ENCODE results near the gene RTF2.
"Not testable (repeated sequence)": the region's sequence is repeated elsewhere in the genome, so short reads cannot be mapped to it uniquely, and the experiment has no call there.

The RTF2 gene

GRCh38 chr20:56483970-56484369 is 15.5 kb downstream of the RTF2 start:
- DNase-seq (ENCODE audit: low read depth in 2 of 3, low spot score in 1 of 3) = no peak

GRCh38 chr20:56487216-56487615 is 18.8 kb downstream of the RTF2 start:
- no peak for DNase-seq (ENCODE audit: low read depth in 2 of 3, low spot score in 1 of 3)

GRCh38 chr20:56488566-56488965 is 20.1 kb downstream of the RTF2 start:
- no peak for DNase-seq (ENCODE audit: low read depth in 2 of 3, low spot score in 1 of 3)

DNA sequence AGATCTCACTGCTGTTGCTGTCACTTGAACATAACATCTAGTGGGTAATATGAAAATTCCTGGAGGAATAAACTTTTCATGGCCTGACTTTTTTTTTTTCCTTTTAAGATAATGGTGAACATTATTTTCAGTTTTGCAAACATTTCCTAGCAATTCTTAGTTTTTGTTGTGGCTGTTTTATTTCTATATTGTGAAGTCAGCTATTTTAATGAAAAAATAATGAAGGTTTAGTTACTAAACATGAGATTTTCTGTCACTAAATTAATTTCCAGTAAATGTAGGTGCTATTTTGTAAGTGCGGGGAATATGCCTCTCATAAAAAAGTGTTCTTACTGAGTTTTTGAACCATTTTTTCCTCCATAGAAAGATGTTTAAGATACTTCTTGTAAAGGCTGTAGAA is 32.7 kb downstream of the RTF2 start:
- DNase-seq (ENCODE audit: low read depth in 2 of 3, low spot score in 1 of 3) = no peak

- DNase-seq (ENCODE audit: low read depth in 2 of 3, low spot score in 1 of 3) = no peak
These were observed 35.5 kb downstream of the RTF2 start for GRCh38 chr20:56503916-56504315.

GRCh38 chr20:56504373-56505005 is 36.1 kb downstream of the RTF2 start:
- DNase-seq (ENCODE audit: low read depth in 2 of 3, low spot score in 1 of 3) = peak in 2 of 3 donors; percentile 5 to 10

GRCh38 chr20:56506103-56506502 is 37.7 kb downstream of the RTF2 start:
- DNase-seq (ENCODE audit: low read depth in 2 of 3, low spot score in 1 of 3) = no peak

- DNase-seq (ENCODE audit: low read depth in 2 of 3, low spot score in 1 of 3) = no peak
These were observed 43.5 kb downstream of the RTF2 start for GRCh38 chr20:56511926-56512325.

GRCh38 chr20:56513161-56514150 is 45.0 kb downstream of the RTF2 start:
- no peak for DNase-seq (ENCODE audit: low read depth in 2 of 3, low spot score in 1 of 3)

- no peak for DNase-seq (ENCODE audit: low read depth in 2 of 3, low spot score in 1 of 3)
These were observed 48.2 kb downstream of the RTF2 start for GRCh38 chr20:56516631-56517030.

DNA sequence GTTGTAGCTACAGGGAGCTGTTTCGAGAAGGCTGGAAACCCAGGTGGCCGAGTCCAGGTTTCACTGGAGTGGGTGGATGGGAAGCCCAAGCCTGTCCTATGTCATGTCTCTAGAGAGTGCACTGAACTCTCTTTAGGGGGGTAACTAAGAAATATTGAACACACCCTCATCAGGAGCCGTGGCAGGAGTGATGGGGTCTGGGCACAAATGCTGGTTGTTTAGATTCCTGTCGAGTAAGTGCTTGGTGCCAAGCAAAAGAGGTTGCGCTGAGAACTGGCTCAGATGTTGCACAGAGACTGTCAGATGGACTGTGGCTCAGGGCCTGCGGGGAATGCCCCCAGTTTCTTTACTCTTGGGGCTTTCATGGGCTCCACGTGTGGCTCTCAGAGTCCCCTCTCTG is 48.8 kb downstream of the RTF2 start:
- DNase-seq (ENCODE audit: low read depth in 2 of 3, low spot score in 1 of 3) = no peak

- no peak for DNase-seq (ENCODE audit: low read depth in 2 of 3, low spot score in 1 of 3)
These were observed 49.2 kb downstream of the RTF2 start for GRCh38 chr20:56517641-56518040.

DNA sequence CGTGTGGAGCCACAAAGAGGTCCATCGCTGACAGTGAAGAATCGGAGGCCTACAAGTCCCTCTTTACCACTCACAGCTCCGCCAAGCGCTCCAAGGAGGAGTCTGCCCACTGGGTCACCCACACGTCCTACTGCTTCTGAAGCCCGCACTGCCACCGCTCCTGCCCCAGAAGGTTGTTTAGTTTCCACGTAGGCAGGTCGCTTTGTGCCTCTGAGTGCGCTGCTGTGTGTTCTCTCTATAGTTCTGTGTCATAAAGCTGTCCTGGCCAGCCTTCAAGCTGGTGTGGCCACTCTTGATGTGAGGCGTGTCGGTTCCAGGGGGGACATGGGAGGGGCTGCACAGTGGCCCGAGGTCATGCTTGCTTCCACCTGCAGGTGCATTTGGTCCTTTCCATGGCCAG is 49.7 kb downstream of the RTF2 start:
- DNase-seq (ENCODE audit: low read depth in 2 of 3, low spot score in 1 of 3) = no peak

DNA sequence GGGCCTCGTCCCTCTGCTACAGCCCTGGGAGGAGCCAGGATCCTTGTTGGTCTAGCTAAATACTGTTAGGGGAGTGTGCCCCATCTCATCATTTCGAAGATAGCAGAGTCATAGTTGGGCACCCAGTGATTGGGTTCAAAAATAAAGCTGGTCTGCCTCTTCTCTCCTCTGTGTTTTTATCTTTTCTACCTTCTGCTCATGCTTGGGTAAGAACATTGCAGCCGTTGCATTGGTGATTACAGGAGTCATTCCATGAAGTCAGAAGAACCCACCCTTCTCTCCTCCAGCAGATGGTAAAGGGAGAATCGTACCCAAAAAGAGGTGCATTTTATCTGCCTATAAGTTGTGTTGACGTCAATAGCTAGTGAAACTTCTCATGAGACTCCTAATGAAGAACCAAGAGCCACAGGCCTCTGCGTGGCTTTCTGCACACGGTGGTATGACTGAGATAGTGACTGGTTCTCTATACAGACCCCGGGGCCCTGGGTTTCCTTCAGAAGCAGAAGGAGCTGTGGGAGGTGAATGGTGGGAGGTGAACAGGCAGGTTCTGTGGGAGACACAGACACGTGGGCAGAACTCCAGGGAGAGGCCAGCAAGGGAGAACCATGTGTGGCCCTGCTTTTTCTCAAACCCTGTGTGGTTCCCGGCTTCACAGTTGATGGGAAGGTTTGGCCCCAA is 50.4 kb downstream of the RTF2 start:
- DNase-seq (ENCODE audit: low read depth in 2 of 3, low spot score in 1 of 3) = no peak

DNA sequence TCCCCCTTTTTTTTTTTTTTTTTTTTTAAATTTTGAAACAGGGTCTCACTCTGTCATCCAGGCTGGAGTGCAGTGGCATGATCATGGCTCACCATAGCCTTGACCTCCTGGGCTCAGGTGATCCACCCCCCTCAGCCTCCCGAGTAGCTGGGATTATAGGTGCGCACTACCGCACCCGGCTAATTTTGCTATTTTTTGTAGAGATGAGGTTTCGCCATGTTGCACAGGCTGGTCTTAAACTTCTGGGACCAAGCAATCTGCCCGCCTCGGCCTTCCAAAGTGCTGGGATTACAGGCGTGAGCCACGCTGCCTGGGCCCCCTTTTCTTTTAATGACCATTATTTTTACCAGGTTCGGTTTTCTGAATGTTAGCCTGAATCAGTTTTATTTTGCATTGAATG is 51.1 kb downstream of the RTF2 start:
- no peak for DNase-seq (ENCODE audit: low read depth in 2 of 3, low spot score in 1 of 3)

DNA sequence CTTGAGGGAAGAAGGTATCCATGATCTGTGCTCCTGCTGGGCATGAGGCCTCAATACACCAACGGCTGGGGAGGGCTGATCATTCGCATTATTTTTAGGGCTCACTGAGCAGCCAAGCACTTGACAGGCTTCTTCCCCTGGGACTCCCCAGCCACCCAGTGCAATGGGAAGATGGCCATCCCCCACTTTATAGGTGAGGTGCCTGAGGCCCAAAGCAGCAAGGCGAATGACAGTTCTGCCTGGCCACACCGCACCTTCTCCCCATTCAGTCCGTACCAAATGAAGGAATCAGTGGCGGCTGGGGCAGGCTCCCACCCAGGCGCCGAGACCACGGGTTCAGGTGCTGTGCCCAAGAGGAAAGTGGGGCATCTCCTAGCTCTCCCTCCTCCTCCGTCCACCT is 51.8 kb downstream of the RTF2 start:
- no peak for DNase-seq (ENCODE audit: low read depth in 2 of 3, low spot score in 1 of 3)

DNA sequence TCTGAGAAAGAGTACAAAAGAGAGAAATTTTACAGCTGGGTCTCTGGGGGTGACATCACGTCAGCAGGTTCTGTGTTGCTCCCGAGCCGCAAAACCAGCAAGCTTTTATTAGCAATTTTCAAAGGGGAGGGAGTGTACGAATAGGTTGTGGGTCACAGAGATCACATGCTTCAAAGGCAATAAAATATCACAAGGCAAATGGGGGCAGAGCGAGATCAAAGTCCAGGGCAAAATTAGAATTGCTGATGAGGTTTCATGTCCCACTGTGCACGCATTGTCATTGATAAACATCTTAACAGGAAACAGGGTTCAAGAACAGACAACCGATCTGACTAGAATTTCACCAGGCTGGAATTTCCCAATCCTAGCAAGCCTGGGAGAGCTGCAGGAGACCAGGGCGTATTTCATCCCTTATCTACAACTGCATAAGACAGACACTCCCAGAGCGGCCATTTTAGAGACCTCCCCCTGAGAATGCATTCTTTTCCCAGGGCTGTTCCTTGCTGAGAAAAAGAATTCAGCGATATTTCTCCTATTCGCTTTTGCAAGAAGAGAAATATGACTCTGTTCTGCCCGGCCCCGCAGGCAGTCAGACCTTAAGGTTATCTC is 52.4 kb downstream of the RTF2 start:
- DNase-seq (ENCODE audit: low read depth in 2 of 3, low spot score in 1 of 3) = not testable (repeated sequence)

DNA sequence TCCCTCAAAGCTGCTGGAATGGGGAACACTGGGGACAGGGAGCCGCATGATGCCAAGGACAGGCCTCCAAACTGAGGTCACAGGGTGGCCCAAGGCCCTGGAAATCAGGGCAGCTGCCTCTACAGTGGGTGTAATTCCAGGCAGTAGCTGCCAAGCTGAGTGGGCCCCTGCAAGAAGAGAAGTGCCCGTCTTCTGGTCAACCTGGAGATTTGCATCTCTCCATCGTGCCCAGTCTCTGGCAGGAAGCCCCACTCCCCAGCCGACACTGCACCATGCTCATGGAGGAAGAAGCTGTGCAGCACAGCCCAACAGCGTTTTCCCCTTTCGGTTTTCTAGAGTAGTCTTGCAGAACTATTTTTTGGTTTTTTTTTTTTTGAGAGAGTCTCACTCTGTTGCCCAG is 53.9 kb downstream of the RTF2 start:
- no peak for DNase-seq (ENCODE audit: low read depth in 2 of 3, low spot score in 1 of 3)

GRCh38 chr20:56524444-56524843 is 56.0 kb downstream of the RTF2 start, which contains the start of gene FAM209A:
Gene FAM209A, plus strand, starts transcription at chr20:56524744. Its CDS starts 65 bp downstream, at chr20:56524809.
- DNase-seq (ENCODE audit: low read depth in 2 of 3, low spot score in 1 of 3) = not testable (repeated sequence)

- no peak for DNase-seq (ENCODE audit: low read depth in 2 of 3, low spot score in 1 of 3)
These were observed 59.1 kb downstream of the RTF2 start for GRCh38 chr20:56527521-56527920.

- DNase-seq (ENCODE audit: low read depth in 2 of 3, low spot score in 1 of 3) = not testable (repeated sequence)
These were observed 64.5 kb downstream of the RTF2 start, which contains the start of gene FAM209B for GRCh38 chr20:56532946-56533345. Gene FAM209B, plus strand, starts transcription at chr20:56533246. Its CDS starts 96 bp downstream, at chr20:56533342.
